Measurements from ENCODE around the gene NGEF. TPM values are rescaled to one million over a fixed set of nuclear protein-coding genes. Genes with fewer than 3 reads are reported as not detected.

The NGEF gene
- total RNA-seq, 4 donors from 2014 or later, result 0.29 to 18.4 (median 5.2) TPM

- Histone ChIP-seq H3K36me3 (no peaks in the 10 kb centered on the region), H3K9me3 (peaks cover 0 to 4% of the 10 kb centered on the region in 2 donors), H3K4me3 (no peak overlapping the region), H3K27me3 (no peaks in the 10 kb centered on the region), H3K27ac (no peak overlapping the region), H3K4me1 (no peaks in the 10 kb centered on the region)
- TF ChIP-seq POLR2A (IDR thresholded peaks at IDR 0.05) (no peak), CTCF (IDR thresholded peaks at IDR 0.05) (no peak)
- no peak for DNase-seq
- intact Hi-C loops (cut with DNase I; ENCODE audit: low total_unique reads), result no loop called here
These were observed 55.4 kb downstream of the NGEF start for GRCh38 chr2:232957657-232958090.

- TF ChIP-seq POLR2A (IDR thresholded peaks at IDR 0.05) (no peak), CTCF (IDR thresholded peaks at IDR 0.05) (no peak)
- Histone ChIP-seq H3K9me3 (no peaks in the 10 kb centered on the region), H3K4me3 (no peak overlapping the region), H3K27ac (no peak overlapping the region), H3K27me3 (no peaks in the 10 kb centered on the region), H3K36me3 (no peaks in the 10 kb centered on the region), H3K4me1 (no peaks in the 10 kb centered on the region)
- DNase-seq, result no peak
- intact Hi-C loops (cut with DNase I; ENCODE audit: low total_unique reads), result no loop called here
These were observed 57.2 kb downstream of the NGEF start for GRCh38 chr2:232955856-232956255.

- Histone ChIP-seq H3K4me3 (no peak overlapping the region), H3K36me3 (no peaks in the 10 kb centered on the region), H3K27me3 (no peaks in the 10 kb centered on the region), H3K27ac (no peak overlapping the region), H3K9me3 (no peaks in the 10 kb centered on the region), H3K4me1 (no peaks in the 10 kb centered on the region)
- no peak for DNase-seq
- TF ChIP-seq CTCF (IDR thresholded peaks at IDR 0.05), result no peak
- no peak for TF ChIP-seq POLR2A (IDR thresholded peaks at IDR 0.05)
- intact Hi-C loops (cut with DNase I; ENCODE audit: low total_unique reads), result no loop called here
These were observed 58.4 kb downstream of the NGEF start for GRCh38 chr2:232954691-232955090.

- Histone ChIP-seq H3K36me3 (no peaks in the 10 kb centered on the region), H3K4me3 (no peak overlapping the region), H3K27me3 (no peaks in the 10 kb centered on the region), H3K9me3 (no peaks in the 10 kb centered on the region), H3K27ac (no peak overlapping the region), H3K4me1 (no peaks in the 10 kb centered on the region)
- intact Hi-C loops (cut with DNase I; ENCODE audit: low total_unique reads), result no loop called here
- TF ChIP-seq POLR2A (IDR thresholded peaks at IDR 0.05), result no peak
- TF ChIP-seq CTCF (IDR thresholded peaks at IDR 0.05), result no peak
- DNase-seq, result no peak
These were observed 61.2 kb downstream of the NGEF start for GRCh38 chr2:232951891-232952290.

- no peaks in the 10 kb centered on the region for H3K36me3 ChIP-seq
These were observed 61.9 kb downstream of the NGEF start for GRCh38 chr2:232951181-232951580.

More at GRCh38 chr2:232951181-232951580, 61.9 kb downstream of the NGEF start:
- TF ChIP-seq POLR2A (IDR thresholded peaks at IDR 0.05), result no peak
- no peak for TF ChIP-seq CTCF (IDR thresholded peaks at IDR 0.05)
- Histone ChIP-seq H3K27me3 (no peaks in the 10 kb centered on the region), H3K9me3 (no peaks in the 10 kb centered on the region), H3K4me1 (no peaks in the 10 kb centered on the region), H3K4me3 (no peak overlapping the region), H3K27ac (no peak overlapping the region)
- no peak for DNase-seq
- intact Hi-C loops (cut with DNase I; ENCODE audit: low total_unique reads), result no loop called here

Measured in uterus (tissue), 4 donors.